ENCODE results near the gene CDK5RAP3. TPM values are rescaled to one million over a fixed set of nuclear protein-coding genes. Genes with fewer than 3 reads are reported as not detected.

CDK5RAP3 gene
- total and polyA plus RNA-seq, 2 of the 13 experiments (the other 11 are each of a cell fraction or from before 2014, with no cell fraction given) = 128 to 154 TPM

- no peak for TF ChIP-seq NFKB2 (CRISPR knock-in tag; IDR thresholded peaks at IDR 0.05; ENCODE audit: borderline replicate concordance)
- TF ChIP-seq KMT2B (CRISPR knock-in tag; IDR thresholded peaks at IDR 0.05) = no peak
- TF ChIP-seq MAX (IDR thresholded peaks at IDR 0.05) = 0 out of 2 replicates have a peak, but pooled peaks have one; percentile 36
- TF ChIP-seq ATAD3A (CRISPR knock-in tag; IDR thresholded peaks at IDR 0.05) = no peak
- TF ChIP-seq ZNF24 (IDR thresholded peaks at IDR 0.05) = no peak
- peak; percentile 27; the same call in 1 of the 2 replicates for TF ChIP-seq HNF1A (IDR thresholded peaks at IDR 0.05; ENCODE audit: low read depth)
- TF ChIP-seq HNF1A (CRISPR knock-in tag; IDR thresholded peaks at IDR 0.05; ENCODE audit: borderline replicate concordance) = no peak
- no peak for TF ChIP-seq ZSCAN5A (CRISPR knock-in tag; IDR thresholded peaks at IDR 0.05; ENCODE audit: borderline replicate concordance)
- no peak for TF ChIP-seq E2F5 (CRISPR knock-in tag; conservative IDR thresholded peaks at IDR 0.05)
- TF ChIP-seq ZNF598 (CRISPR knock-in tag; IDR thresholded peaks at IDR 0.05; ENCODE audit: borderline replicate concordance) = no peak
- no peak for TF ChIP-seq GLMP (CRISPR knock-in tag; IDR thresholded peaks at IDR 0.05; ENCODE audit: borderline replicate concordance)
- no peak for TF ChIP-seq ZNF572 (CRISPR knock-in tag; IDR thresholded peaks at IDR 0.05)
- TF ChIP-seq HMGXB4 (CRISPR knock-in tag; IDR thresholded peaks at IDR 0.05; ENCODE audit: borderline replicate concordance in 1 of 2, low read depth in 1 of 2) = peak in 1 of 2 experiments; percentile 70; a peak in 1 of 4 replicates
- TF ChIP-seq CERS6 (CRISPR knock-in tag; IDR thresholded peaks at IDR 0.05) = no peak
- no peak for TF ChIP-seq SRF (IDR thresholded peaks at IDR 0.05; ENCODE audit: low read depth, low read length)
- no peak for TF ChIP-seq ZNF512 (CRISPR knock-in tag; IDR thresholded peaks at IDR 0.05)
- no peak for TF ChIP-seq POLR2AphosphoS2 (IDR thresholded peaks at IDR 0.05; ENCODE audit: low read depth, low read length)
Measured at GRCh38 chr17:47946929-47947397, 23.9 kb upstream of the CDK5RAP3 start (continued).
